Psoas muscle (tissue), 8 donors: ENCODE measurements around the gene TECPR1. TPM values are rescaled to one million over a fixed set of nuclear protein-coding genes. Genes with fewer than 3 reads are reported as not detected.

Source experiments
- ATAC-seq, 4 donors: fragments of 200-7000 bp; cut with Tn5 transposase; one replicate each; pipeline ENCODE4 v1.9.1; 2020; ENCODE audit warnings: moderate library complexity in 3 of 4, mild to moderate bottlenecking in 2 of 4
- DNase-seq, 2 donors: peaks; one replicate each; pipeline ENCODE4 v3.0.0-alpha.2; 2020
- H3K27ac ChIP-seq: fragments of 200-600 bp; one replicate; pipeline ENCODE4 v1.8.0; 2022
- H3K27me3 ChIP-seq, 3 donors: fragments of 200-600 bp in 1 of 3; one replicate each; pipeline versions ENCODE4 v1.6.1 to v1.8.0; 2013 to 2022; ENCODE audit warnings: low read length in 2 of 3, mild to moderate bottlenecking in 2 of 3, moderate library complexity in 1 of 3; ENCODE audit not compliant: insufficient read depth in 3 of 3
- H3K36me3 ChIP-seq, 2 donors: fragments of 200-600 bp in 1 of 2; one replicate each; pipeline versions ENCODE4 v1.6.1 to v1.8.0; 2013 to 2022; ENCODE audit warnings: low read depth in 1 of 2, mild to moderate bottlenecking in 1 of 2, moderate library complexity in 1 of 2; ENCODE audit not compliant: insufficient read depth in 1 of 2
- H3K4me1 ChIP-seq: fragments of 200-600 bp; one replicate; pipeline ENCODE4 v1.8.0; 2022
- H3K4me3 ChIP-seq: fragments of 200-600 bp; one replicate; pipeline ENCODE4 v1.8.0; 2022; ENCODE audit warnings: mild to moderate bottlenecking
- H3K9me3 ChIP-seq: fragments of 200-600 bp; one replicate; pipeline ENCODE4 v1.8.0; 2022
- WGBS, 3 donors: extraction: QIAGEN DNeasy Blood & Tissue Kit; methylation state at CpG; one replicate each; pipeline versions ENCODE4 v1.1.6 to v1.1.7; 2013; 5-methylcytosine and 5-hydroxymethylcytosine counted together
- intact Hi-C, 2 donors: fragments of 100-400 bp; cut with DNase I; formaldehyde crosslinking; loops; one replicate each; pipeline versions ENCODE4 v1.11.0 to v1.14.2; 2022
- polyA plus RNA-seq, 3 donors: library from polyadenylated mRNA; stranded (reverse); fragments of 200-250 nt; gene quantifications; one replicate each; pipeline ENCODE4 v1.2.3, GENCODE V29; 2013
- total RNA-seq, 4 donors: library from RNA; stranded (reverse); fragmentation: NEBNext Ultra II Directional in 2 of 4; extraction: Animal tissue kit (Norgen Biotek cat#: 25700) in 2 of 4; gene quantifications; one replicate each; pipeline versions ENCODE4 v1.2.1 to v1.2.4, GENCODE V29; 2021 to 2023
- TF ChIP-seq, protein P1 (sequence below): fragments of 200-600 bp; IDR thresholded peaks from one replicate; pipeline ENCODE4 v1.8.0; 2022; ENCODE audit warnings: antibody characterized with exemption
- donor health status: healthy with polysubstance abuse.
- donor health status: DM: no; HTN: no; CAD: no; lungs with moderate emphysema.
- donor health status: Bipolar disorder and iron deficiency.
- donor health status: healthy.
- donor health status: DM: yes; HTN: yes; CAD: no.
- donor health status: DM: no; HTN: no; CAD: no.
- donor health status: DM: no; HTN: no; CAD: no.
- donor health status: DM: yes; HTN: yes; CAD: no.

The TECPR1 gene
- total and polyA plus RNA-seq, 7 donors, result 7.0 to 23.0 (median 14.5) TPM

DNA sequence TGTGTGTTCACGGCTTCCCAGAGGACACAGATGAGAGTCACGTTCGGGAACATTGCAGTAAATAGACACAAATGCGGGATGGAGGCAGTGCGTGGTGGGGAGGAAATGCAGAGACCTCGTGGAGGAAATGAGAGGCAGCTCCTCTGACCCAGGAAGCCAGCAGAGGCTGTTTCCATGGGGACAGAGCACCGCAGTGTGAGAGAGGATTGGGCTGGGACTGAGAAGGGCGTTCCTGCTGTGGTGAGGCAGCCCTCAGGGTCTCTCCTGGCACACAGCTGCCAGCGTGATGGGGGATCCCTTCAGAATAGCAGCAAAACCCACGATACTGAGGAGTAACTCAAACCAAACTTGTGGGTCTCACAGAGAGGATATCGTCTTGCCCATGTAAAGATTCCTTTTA is 62.5 kb downstream of the TECPR1 start:
- no peaks in the 10 kb centered on the region for H3K9me3 ChIP-seq
- H3K4me1 ChIP-seq, result peaks cover 8% of the 10 kb centered on the region
- intact Hi-C loops, result no loop called here
- DNase-seq (no peak), ATAC-seq (no peak)
- H3K4me3 ChIP-seq, result no peak overlapping the region
- peaks cover 0 to 41% of the 10 kb centered on the region in 2 donors for H3K36me3 ChIP-seq
- no peak overlapping the region for H3K27ac ChIP-seq
- H3K27me3 ChIP-seq, result no peaks in the 10 kb centered on the region
- WGBS, 3 donors, result 92 to 94% (median 93%) methylated on average over 11 of the region's 11 CpGs
- TF ChIP-seq, protein P1, sequence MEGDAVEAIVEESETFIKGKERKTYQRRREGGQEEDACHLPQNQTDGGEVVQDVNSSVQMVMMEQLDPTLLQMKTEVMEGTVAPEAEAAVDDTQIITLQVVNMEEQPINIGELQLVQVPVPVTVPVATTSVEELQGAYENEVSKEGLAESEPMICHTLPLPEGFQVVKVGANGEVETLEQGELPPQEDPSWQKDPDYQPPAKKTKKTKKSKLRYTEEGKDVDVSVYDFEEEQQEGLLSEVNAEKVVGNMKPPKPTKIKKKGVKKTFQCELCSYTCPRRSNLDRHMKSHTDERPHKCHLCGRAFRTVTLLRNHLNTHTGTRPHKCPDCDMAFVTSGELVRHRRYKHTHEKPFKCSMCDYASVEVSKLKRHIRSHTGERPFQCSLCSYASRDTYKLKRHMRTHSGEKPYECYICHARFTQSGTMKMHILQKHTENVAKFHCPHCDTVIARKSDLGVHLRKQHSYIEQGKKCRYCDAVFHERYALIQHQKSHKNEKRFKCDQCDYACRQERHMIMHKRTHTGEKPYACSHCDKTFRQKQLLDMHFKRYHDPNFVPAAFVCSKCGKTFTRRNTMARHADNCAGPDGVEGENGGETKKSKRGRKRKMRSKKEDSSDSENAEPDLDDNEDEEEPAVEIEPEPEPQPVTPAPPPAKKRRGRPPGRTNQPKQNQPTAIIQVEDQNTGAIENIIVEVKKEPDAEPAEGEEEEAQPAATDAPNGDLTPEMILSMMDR, result no peak

- ATAC-seq (peak in 3 of 4 donors; percentile 13 to 75 (median 16)), DNase-seq (no peak)
- H3K36me3 ChIP-seq, result peaks cover 0 to 17% of the 10 kb centered on the region in 2 donors
- H3K27me3 ChIP-seq, result no peaks in the 10 kb centered on the region
- TF ChIP-seq, protein P1, result no peak
- peak overlapping the region; percentile 63 for H3K27ac ChIP-seq
- 45 to 68% (median 56%) methylated on average over 1 of the region's 1 CpG for WGBS, 3 donors
- intact Hi-C loops, result no loop called here
- H3K4me3 ChIP-seq, result peak overlapping the region; percentile 21
- no peaks in the 10 kb centered on the region for H3K9me3 ChIP-seq
- H3K4me1 ChIP-seq, result peaks cover 8% of the 10 kb centered on the region
These were observed 64.9 kb downstream of the TECPR1 start for GRCh38 chr7:98187138-98187502.

GRCh38 chr7:98186452-98187137 is 65.4 kb downstream of the TECPR1 start:
- ATAC-seq (peak; percentile 66 to 94 (median 78)), DNase-seq (no peak)
- intact Hi-C loops, result no loop called here
- peaks cover 0 to 12% of the 10 kb centered on the region in 2 donors for H3K36me3 ChIP-seq
- peak overlapping the region; percentile 63 for H3K27ac ChIP-seq
- H3K9me3 ChIP-seq, result no peaks in the 10 kb centered on the region
- 60 to 80% (median 64%) methylated on average over 9 of the region's 9 CpGs for WGBS, 3 donors
- H3K4me3 ChIP-seq, result peak overlapping the region; percentile 21
- TF ChIP-seq, protein P1, result no peak
- H3K27me3 ChIP-seq, result no peaks in the 10 kb centered on the region
- peaks cover 8% of the 10 kb centered on the region for H3K4me1 ChIP-seq

- no peaks in the 10 kb centered on the region for H3K9me3 ChIP-seq
- 96 to 98% (median 97%) methylated on average over 7 of the region's 7 CpGs for WGBS, 3 donors
- no peaks in the 10 kb centered on the region for H3K27me3 ChIP-seq
- no peak overlapping the region for H3K4me3 ChIP-seq
- peaks cover 11% of the 10 kb centered on the region for H3K4me1 ChIP-seq
- H3K27ac ChIP-seq, result no peak overlapping the region
- DNase-seq (no peak), ATAC-seq (no peak)
- H3K36me3 ChIP-seq, result no peaks in the 10 kb centered on the region
- TF ChIP-seq, protein P1, result no peak
- intact Hi-C loops, result no loop called here
These were observed 66.9 kb downstream of the TECPR1 start for GRCh38 chr7:98185101-98185500.

DNA sequence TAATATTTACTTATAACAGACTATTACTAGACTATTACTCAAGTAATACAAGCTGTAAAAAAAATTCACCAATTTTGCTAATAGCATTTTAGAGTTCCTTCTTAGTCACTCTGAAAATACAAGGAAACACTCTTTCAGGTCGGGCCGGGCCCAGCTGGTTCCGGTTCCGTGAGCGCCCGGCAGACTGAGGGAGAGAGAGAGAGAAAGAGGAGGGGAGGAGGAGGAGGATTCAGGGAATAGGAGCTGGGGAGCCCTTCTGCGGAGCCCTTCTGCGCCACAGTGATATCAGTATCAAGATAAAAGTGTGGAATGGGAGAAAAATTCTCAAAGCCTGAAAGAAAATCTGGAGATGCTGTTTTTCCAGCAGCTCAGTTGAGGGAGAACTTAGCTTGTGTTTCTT is 71.3 kb downstream of the TECPR1 start:
- DNase-seq, result no peak
- H3K9me3 ChIP-seq, result no peaks in the 10 kb centered on the region
- ATAC-seq, result no peak
- H3K27ac ChIP-seq, result no peak overlapping the region
- 92 to 94% (median 93%) methylated on average over 8 of the region's 8 CpGs for WGBS, 3 donors
- intact Hi-C loops, result no loop called here
- TF ChIP-seq, protein P1, result no peak
- no peak overlapping the region for H3K4me3 ChIP-seq
- H3K27me3 ChIP-seq, result no peaks in the 10 kb centered on the region
- peaks cover 30% of the 10 kb centered on the region for H3K4me1 ChIP-seq
- H3K36me3 ChIP-seq, result no peaks in the 10 kb centered on the region
